Inferior parietal cortex (tissue), 1 donor: ENCODE measurements around the gene CKM.
"Not testable (repeated sequence)": the region's sequence is repeated elsewhere in the genome, so short reads cannot be mapped to it uniquely, and the experiment has no call there.

Experiments used
- DNase-seq: peaks from one replicate; pipeline ENCODE4 v3.0.0-alpha.2; 2016; ENCODE audit errors: extremely low spot score

CKM gene

GRCh38 chr19:45321848-45322247 is 827 bp downstream of the CKM start:
- DNase-seq: no peak

- DNase-seq: no peak
These were observed 1.5 kb downstream of the CKM start for GRCh38 chr19:45320997-45321775.

GRCh38 chr19:45315304-45315703 is 7.4 kb downstream of the CKM start:
- DNase-seq: no peak

GRCh38 chr19:45314708-45315245 is 7.9 kb downstream of the CKM start:
- no peak for DNase-seq

- not testable (repeated sequence) for DNase-seq
These were observed 10.4 kb downstream of the CKM start for GRCh38 chr19:45312285-45312684.

GRCh38 chr19:45311621-45312020 is 11.1 kb downstream of the CKM start:
- DNase-seq: no peak

- not testable (repeated sequence) for DNase-seq
These were observed 13.4 kb downstream of the CKM start for GRCh38 chr19:45309322-45309721.

- no peak for DNase-seq
These were observed 15.3 kb downstream of the CKM start for GRCh38 chr19:45307361-45307760.

GRCh38 chr19:45306518-45307027 is 16.1 kb downstream of the CKM start:
- no peak for DNase-seq

GRCh38 chr19:45306040-45306439 is 16.6 kb downstream of the CKM start:
- DNase-seq: no peak

- no peak for DNase-seq
These were observed 17.3 kb downstream of the CKM start for GRCh38 chr19:45305421-45305820.

- no peak for DNase-seq
These were observed 17.7 kb downstream of the CKM start for GRCh38 chr19:45305007-45305406.

GRCh38 chr19:45304141-45304926 is 18.3 kb downstream of the CKM start:
- DNase-seq: no peak

GRCh38 chr19:45303269-45304060 is 19.2 kb downstream of the CKM start:
- DNase-seq: no peak

GRCh38 chr19:45302416-45302815 is 20.3 kb downstream of the CKM start:
- no peak for DNase-seq

- no peak for DNase-seq
These were observed 23.0 kb downstream of the CKM start for GRCh38 chr19:45299719-45300118.

GRCh38 chr19:45298264-45298663 is 24.4 kb downstream of the CKM start:
- DNase-seq: no peak

- no peak for DNase-seq
These were observed 25.0 kb downstream of the CKM start for GRCh38 chr19:45297674-45298073.

- DNase-seq: no peak
These were observed 26.3 kb downstream of the CKM start for GRCh38 chr19:45296355-45296754.

GRCh38 chr19:45295873-45296272 is 26.8 kb downstream of the CKM start:
- no peak for DNase-seq

- peak; percentile 18 for DNase-seq
These were observed 28.2 kb downstream of the CKM start for GRCh38 chr19:45294291-45295029.
